TTC549 (cell line): ENCODE data around the gene ZFHX3.

ENCODE experiments used
- FAIRE-seq: peaks from 2 replicates; lab custom pipeline; 2012; peaks lifted over from hg19 to GRCh38; lab: Jason Lieb, UNC

Gene ZFHX3

GRCh38 chr16:73068541-73069401, 20.8 kb upstream of the ZFHX3 start:
- no peak for FAIRE-seq

GRCh38 chr16:73067671-73068540, 20.0 kb upstream of the ZFHX3 start:
- no peak for FAIRE-seq

- FAIRE-seq: no peak
Measured at GRCh38 chr16:73066927-73067670, 19.2 kb upstream of the ZFHX3 start.

- FAIRE-seq: no peak
Measured at GRCh38 chr16:73066331-73066926, 18.5 kb upstream of the ZFHX3 start.

- no peak for FAIRE-seq
Measured at GRCh38 chr16:73065632-73066330, 17.9 kb upstream of the ZFHX3 start.

GRCh38 chr16:73064994-73065545, 17.1 kb upstream of the ZFHX3 start:
- FAIRE-seq: no peak

GRCh38 chr16:73064212-73064993, 16.5 kb upstream of the ZFHX3 start:
- no peak for FAIRE-seq

GRCh38 chr16:73063854-73064211, 15.9 kb upstream of the ZFHX3 start:
- FAIRE-seq: no peak

- FAIRE-seq: no peak
Measured at GRCh38 chr16:73062743-73063733, 15.1 kb upstream of the ZFHX3 start.

GRCh38 chr16:73062001-73062616, 14.2 kb upstream of the ZFHX3 start:
- FAIRE-seq: no peak

- FAIRE-seq: no peak
Measured at GRCh38 chr16:73060892-73061490, 13.1 kb upstream of the ZFHX3 start.

GRCh38 chr16:73059779-73060615, 12.1 kb upstream of the ZFHX3 start:
- FAIRE-seq: no peak

- FAIRE-seq: no peak
Measured at GRCh38 chr16:73058616-73059409, 10.9 kb upstream of the ZFHX3 start.

- FAIRE-seq: no peak
Measured at GRCh38 chr16:73058221-73058615, 10.3 kb upstream of the ZFHX3 start.

- no peak for FAIRE-seq
Measured at GRCh38 chr16:73057291-73058210, 9.6 kb upstream of the ZFHX3 start.
